GM10248 (cell line): ENCODE measurements around the gene DDX10.

Experiments used
- CTCF ChIA-PET: fragments of 300-600 bp; sonication (Branson Sonifier 250); formaldehyde crosslinking; extraction: SDS; loops from one replicate; lab custom pipeline; 2021; ENCODE audit warnings: antibody characterized with exemption; lab: Yijun Ruan, JAX
- POLR2A ChIA-PET: fragments of 350-650 bp; sonication (Branson Sonifier 250); formaldehyde crosslinking; extraction: SDS; loops from one replicate; lab custom pipeline; 2020; ENCODE audit warnings: antibody characterized with exemption; lab: Yijun Ruan, JAX
- DNase-seq: peaks from one replicate; pipeline ENCODE4 v3.0.0; 2012; ENCODE audit errors: extremely low spot score
- CTCF ChIP-seq: IDR thresholded peaks from 2 replicates; pipeline ENCODE4 v1.5.1; 2012; ENCODE audit warnings: mild to moderate bottlenecking, low read depth; ENCODE audit errors: extremely low read depth, missing control alignments, control extremely low read depth

DDX10 gene

GRCh38 chr11:108944471-108945178, 279.8 kb downstream of the DDX10 start:
- ChIA-PET POLR2A (no interaction called here), CTCF (no interaction called here)
- no peak for TF ChIP-seq CTCF
- DNase-seq: no peak

- POLR2A ChIA-PET: no interaction called here
- TF ChIP-seq CTCF: no peak
- CTCF ChIA-PET: interaction anchor here (1.3 kb wide), 1 partner anchor 43 kb away, joined by 3 read pairs; no protein-coding TSS in a partner anchor
- DNase-seq: no peak
These were observed 280.5 kb downstream of the DDX10 start for GRCh38 chr11:108945341-108945740.

GRCh38 chr11:108947654-108948570, 283.0 kb downstream of the DDX10 start:
- ChIA-PET POLR2A (no interaction called here), CTCF (no interaction called here)
- no peak for TF ChIP-seq CTCF
- DNase-seq: no peak

GRCh38 chr11:108958368-108959104, 293.7 kb downstream of the DDX10 start:
- no peak for TF ChIP-seq CTCF
- no peak for DNase-seq
- ChIA-PET POLR2A (no interaction called here), CTCF (interaction anchor here (1.0 to 1.2 kb wide), 2 partner anchors 8 to 24 kb away, joined by 3 read pairs; no protein-coding TSS in a partner anchor)

- ChIA-PET CTCF (interaction anchor here (1.0 to 1.1 kb wide), 2 partner anchors 37 to 767 kb away, joined by 3 read pairs; no protein-coding TSS in a partner anchor), POLR2A (no interaction called here)
- TF ChIP-seq CTCF: no peak
- DNase-seq: no peak
These were observed 294.4 kb downstream of the DDX10 start for GRCh38 chr11:108959105-108959761.
